AG10803 (cell line): ENCODE results near the gene OTOS.

ENCODE experiments used
- DNase-seq: peaks from one replicate; pipeline ENCODE4 v3.0.0; 2010; ENCODE audit warnings: low read depth
- H3K4me3 ChIP-seq: 2 replicates; pipeline ENCODE4 v1.5.1; 2011; ENCODE audit warnings: mild to moderate bottlenecking, low read length, control low read depth
- CTCF ChIP-seq: conservative IDR thresholded peaks from 2 replicates; pipeline ENCODE4 v1.5.1; 2011; ENCODE audit warnings: mild to moderate bottlenecking, low read length, control low read depth, inconsistent platforms

Gene OTOS

GRCh38 chr2:240121190-240121589, 19.3 kb downstream of the OTOS start:
- no peak for TF ChIP-seq CTCF
- no peak for DNase-seq
- no peak overlapping the region for H3K4me3 ChIP-seq

- no peak for TF ChIP-seq CTCF
- H3K4me3 ChIP-seq, result no peak overlapping the region
- DNase-seq, result no peak
Observed at GRCh38 chr2:240114233-240114632, 26.2 kb downstream of the OTOS start.

- no peak for TF ChIP-seq CTCF
- no peak for DNase-seq
Observed at GRCh38 chr2:240112914-240113690, 27.4 kb downstream of the OTOS start.

GRCh38 chr2:240111253-240111652, 29.2 kb downstream of the OTOS start:
- H3K4me3 ChIP-seq, result no peak overlapping the region
- peak; percentile 3 for DNase-seq
- no peak for TF ChIP-seq CTCF

More at GRCh38 chr2:240112914-240113690, 27.4 kb downstream of the OTOS start:
- no peak overlapping the region for H3K4me3 ChIP-seq

- DNase-seq, result no peak
- no peak for TF ChIP-seq CTCF
- H3K4me3 ChIP-seq, result no peak overlapping the region
Observed at GRCh38 chr2:240109386-240109785, 31.1 kb downstream of the OTOS start.

GRCh38 chr2:240107477-240107796, 33.0 kb downstream of the OTOS start:
- no peak for TF ChIP-seq CTCF
- DNase-seq, result no peak

GRCh38 chr2:240106765-240107476, 33.5 kb downstream of the OTOS start:
- no peak for TF ChIP-seq CTCF
- DNase-seq, result no peak
- H3K4me3 ChIP-seq, result no peak overlapping the region

More at GRCh38 chr2:240107477-240107796, 33.0 kb downstream of the OTOS start:
- no peak overlapping the region for H3K4me3 ChIP-seq
